ENCODE results near the gene UHRF1. TPM values are rescaled to one million over a fixed set of nuclear protein-coding genes. Genes with fewer than 3 reads are reported as not detected.
A peak's percentile ranks its signal among the peaks of the same experiment; 100 is the strongest.

Gene UHRF1
- total and polyA plus RNA-seq, 2 of the 13 experiments (the other 11 are each of a cell fraction or from before 2014, with no cell fraction given) = 6.8 to 78.4 TPM

DNA sequence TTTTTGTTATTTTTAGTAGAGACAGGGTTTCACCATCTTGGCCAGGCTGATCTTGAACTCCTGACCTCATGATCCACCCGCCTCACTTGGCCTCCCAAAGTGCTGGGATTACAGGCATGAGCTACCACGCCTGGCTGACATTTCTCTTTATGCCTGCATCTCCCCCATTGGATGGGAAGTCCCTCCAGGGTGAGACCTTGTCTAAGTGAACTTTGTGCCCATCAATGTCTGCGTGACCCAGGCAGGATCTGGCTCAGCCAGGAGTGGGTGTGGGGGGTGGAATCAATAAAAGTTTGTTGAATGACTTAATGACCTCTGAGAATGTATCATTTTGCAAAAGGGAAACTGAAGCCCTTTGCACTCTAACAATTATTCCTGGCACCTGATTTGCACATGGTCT, 4.8 kb upstream of the UHRF1 start (continued):
- TF ChIP-seq, protein P1, sequence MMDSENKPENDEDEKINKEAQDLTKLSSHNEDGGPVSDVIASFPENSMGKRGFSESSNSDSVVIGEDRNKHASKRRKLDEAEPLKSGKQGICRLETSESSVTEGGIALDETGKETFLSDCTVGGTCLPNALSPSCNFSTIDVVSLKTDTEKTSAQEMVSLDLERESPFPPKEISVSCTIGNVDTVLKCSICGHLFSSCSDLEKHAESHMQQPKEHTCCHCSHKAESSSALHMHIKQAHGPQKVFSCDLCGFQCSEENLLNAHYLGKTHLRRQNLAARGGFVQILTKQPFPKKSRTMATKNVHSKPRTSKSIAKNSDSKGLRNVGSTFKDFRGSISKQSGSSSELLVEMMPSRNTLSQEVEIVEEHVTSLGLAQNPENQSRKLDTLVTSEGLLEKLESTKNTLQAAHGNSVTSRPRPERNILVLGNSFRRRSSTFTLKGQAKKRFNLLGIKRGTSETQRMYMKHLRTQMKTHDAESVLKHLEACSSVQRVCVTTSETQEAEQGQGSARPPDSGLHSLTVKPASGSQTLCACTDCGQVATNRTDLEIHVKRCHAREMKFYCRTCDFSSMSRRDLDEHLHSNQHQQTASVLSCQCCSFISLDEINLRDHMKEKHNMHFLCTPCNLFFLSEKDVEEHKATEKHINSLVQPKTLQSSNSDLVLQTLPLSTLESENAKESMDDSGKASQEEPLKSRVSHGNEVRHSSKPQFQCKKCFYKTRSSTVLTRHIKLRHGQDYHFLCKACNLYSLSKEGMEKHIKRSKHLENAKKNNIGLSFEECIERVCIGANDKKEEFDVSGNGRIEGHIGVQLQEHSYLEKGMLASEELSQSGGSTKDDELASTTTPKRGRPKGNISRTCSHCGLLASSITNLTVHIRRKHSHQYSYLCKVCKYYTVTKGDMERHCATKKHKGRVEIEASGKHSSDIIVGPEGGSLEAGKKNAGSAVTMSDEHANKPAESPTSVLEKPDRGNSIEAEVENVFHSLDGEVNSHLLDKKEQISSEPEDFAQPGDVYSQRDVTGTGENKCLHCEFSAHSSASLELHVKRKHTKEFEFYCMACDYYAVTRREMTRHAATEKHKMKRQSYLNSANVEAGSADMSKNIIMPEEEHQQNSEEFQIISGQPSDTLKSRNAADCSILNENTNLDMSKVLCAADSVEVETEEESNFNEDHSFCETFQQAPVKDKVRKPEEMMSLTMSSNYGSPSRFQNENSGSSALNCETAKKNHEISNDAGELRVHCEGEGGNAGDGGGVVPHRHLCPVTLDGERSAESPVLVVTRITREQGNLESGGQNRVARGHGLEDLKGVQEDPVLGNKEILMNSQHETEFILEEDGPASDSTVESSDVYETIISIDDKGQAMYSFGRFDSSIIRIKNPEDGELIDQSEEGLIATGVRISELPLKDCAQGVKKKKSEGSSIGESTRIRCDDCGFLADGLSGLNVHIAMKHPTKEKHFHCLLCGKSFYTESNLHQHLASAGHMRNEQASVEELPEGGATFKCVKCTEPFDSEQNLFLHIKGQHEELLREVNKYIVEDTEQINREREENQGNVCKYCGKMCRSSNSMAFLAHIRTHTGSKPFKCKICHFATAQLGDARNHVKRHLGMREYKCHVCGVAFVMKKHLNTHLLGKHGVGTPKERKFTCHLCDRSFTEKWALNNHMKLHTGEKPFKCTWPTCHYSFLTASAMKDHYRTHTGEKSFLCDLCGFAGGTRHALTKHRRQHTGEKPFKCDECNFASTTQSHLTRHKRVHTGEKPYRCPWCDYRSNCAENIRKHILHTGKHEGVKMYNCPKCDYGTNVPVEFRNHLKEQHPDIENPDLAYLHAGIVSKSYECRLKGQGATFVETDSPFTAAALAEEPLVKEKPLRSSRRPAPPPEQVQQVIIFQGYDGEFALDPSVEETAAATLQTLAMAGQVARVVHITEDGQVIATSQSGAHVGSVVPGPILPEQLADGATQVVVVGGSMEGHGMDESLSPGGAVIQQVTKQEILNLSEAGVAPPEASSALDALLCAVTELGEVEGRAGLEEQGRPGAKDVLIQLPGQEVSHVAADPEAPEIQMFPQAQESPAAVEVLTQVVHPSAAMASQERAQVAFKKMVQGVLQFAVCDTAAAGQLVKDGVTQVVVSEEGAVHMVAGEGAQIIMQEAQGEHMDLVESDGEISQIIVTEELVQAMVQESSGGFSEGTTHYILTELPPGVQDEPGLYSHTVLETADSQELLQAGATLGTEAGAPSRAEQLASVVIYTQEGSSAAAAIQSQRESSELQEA (CRISPR knock-in tag; IDR thresholded peaks at IDR 0.05; ENCODE audit: not compliant biosample characterization) = no peak
- TF ChIP-seq RXRB (CRISPR knock-in tag; IDR thresholded peaks at IDR 0.05; ENCODE audit: borderline replicate concordance) = peak; percentile 64
- TF ChIP-seq NFATC3 (CRISPR knock-in tag; IDR thresholded peaks at IDR 0.05) = no peak
- TF ChIP-seq, protein P2, sequence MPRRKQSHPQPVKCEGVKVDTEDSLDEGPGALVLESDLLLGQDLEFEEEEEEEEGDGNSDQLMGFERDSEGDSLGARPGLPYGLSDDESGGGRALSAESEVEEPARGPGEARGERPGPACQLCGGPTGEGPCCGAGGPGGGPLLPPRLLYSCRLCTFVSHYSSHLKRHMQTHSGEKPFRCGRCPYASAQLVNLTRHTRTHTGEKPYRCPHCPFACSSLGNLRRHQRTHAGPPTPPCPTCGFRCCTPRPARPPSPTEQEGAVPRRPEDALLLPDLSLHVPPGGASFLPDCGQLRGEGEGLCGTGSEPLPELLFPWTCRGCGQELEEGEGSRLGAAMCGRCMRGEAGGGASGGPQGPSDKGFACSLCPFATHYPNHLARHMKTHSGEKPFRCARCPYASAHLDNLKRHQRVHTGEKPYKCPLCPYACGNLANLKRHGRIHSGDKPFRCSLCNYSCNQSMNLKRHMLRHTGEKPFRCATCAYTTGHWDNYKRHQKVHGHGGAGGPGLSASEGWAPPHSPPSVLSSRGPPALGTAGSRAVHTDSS (CRISPR knock-in tag; conservative IDR thresholded peaks at IDR 0.05) = no peak
- TF ChIP-seq, protein P3, sequence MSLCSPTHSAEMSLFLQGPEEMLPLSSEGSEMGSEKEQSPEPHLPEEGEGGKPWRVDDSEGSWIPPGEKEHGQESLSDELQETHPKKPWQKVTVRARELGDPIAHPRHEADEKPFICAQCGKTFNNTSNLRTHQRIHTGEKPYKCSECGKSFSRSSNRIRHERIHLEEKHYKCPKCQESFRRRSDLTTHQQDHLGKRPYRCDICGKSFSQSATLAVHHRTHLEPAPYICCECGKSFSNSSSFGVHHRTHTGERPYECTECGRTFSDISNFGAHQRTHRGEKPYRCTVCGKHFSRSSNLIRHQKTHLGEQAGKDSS (CRISPR knock-in tag; IDR thresholded peaks at IDR 0.05; ENCODE audit: borderline replicate concordance, low read depth) = no peak; the same call in 1 of the 2 replicates
- no peak for TF ChIP-seq MED13 (CRISPR knock-in tag; IDR thresholded peaks at IDR 0.05)
- no peak for TF ChIP-seq CHD4 (IDR thresholded peaks at IDR 0.05; ENCODE audit: borderline replicate concordance, low read length)
- TF ChIP-seq, protein P4, sequence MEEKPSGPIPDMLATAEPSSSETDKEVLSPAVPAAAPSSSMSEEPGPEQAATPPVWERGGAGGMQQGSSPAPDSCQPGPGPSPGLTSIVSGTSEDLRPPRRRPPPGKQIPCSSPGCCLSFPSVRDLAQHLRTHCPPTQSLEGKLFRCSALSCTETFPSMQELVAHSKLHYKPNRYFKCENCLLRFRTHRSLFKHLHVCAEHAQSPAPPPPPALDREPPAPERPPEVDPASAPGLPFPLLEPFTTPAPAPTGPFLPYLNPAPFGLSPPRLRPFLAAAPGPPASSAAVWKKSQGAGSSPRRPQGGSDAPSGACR (CRISPR knock-in tag; IDR thresholded peaks at IDR 0.05) = no peak
- no peak for TF ChIP-seq GATA4 (IDR thresholded peaks at IDR 0.05; ENCODE audit: borderline replicate concordance, low read depth)
- no peak for TF ChIP-seq KMT2A (CRISPR knock-in tag; IDR thresholded peaks at IDR 0.05)
- TF ChIP-seq SOX13 (IDR thresholded peaks at IDR 0.05) = no peak
- peak in 1 of 2 experiments; percentile 20; a peak in 1 of 4 replicates for TF ChIP-seq SOX13 (CRISPR knock-in tag; conservative IDR thresholded peaks at IDR 0.05 in 1 of 2, IDR thresholded peaks at IDR 0.05 in 1 of 2)
- TF ChIP-seq SP5 (CRISPR knock-in tag; IDR thresholded peaks at IDR 0.05; ENCODE audit: borderline replicate concordance, low read depth) = no peak
- TF ChIP-seq ZNF335 (CRISPR knock-in tag; IDR thresholded peaks at IDR 0.05) = no peak
- TF ChIP-seq SRF (IDR thresholded peaks at IDR 0.05; ENCODE audit: low read depth, low read length) = no peak
- no peak for TF ChIP-seq ZFP90 (CRISPR knock-in tag; IDR thresholded peaks at IDR 0.05; ENCODE audit: borderline replicate concordance)
- no peak for TF ChIP-seq MLLT10 (CRISPR knock-in tag; IDR thresholded peaks at IDR 0.05)
- TF ChIP-seq ZNF780A (CRISPR knock-in tag; IDR thresholded peaks at IDR 0.05) = no peak
- no peak for TF ChIP-seq HCFC1 (IDR thresholded peaks at IDR 0.05; ENCODE audit: low read depth, low read length)
